Mesenchymal stem cell (in vitro differentiated cells and primary cell): ENCODE results near the gene KRT73.
A peak's percentile ranks its signal among the peaks of the same experiment; 100 is the strongest.

Experiments
- DNase-seq: peaks from one replicate; pipeline ENCODE4 v3.0.0-alpha.2; 2013
- H2AFZ ChIP-seq: one replicate; pipeline ENCODE4 v1.6.1; 2013; ENCODE audit warnings: low read depth, mild to moderate bottlenecking, control low read depth, inconsistent platforms, low read length, moderate library complexity
- H2AK5ac ChIP-seq: 2 replicates; pipeline ENCODE4 v1.6.1; 2013; ENCODE audit warnings: low read length, moderate library complexity, mild to moderate bottlenecking, inconsistent platforms; ENCODE audit not compliant: severe bottlenecking
- H2BK120ac ChIP-seq: one replicate; pipeline ENCODE4 v1.6.1; 2013; ENCODE audit warnings: low read depth, mild to moderate bottlenecking, inconsistent platforms, low read length, moderate library complexity
- H2BK12ac ChIP-seq, 2 experiments: one replicate each; pipeline ENCODE4 v1.6.1; 2013; ENCODE audit warnings: inconsistent platforms in 2 of 2, low read length in 2 of 2, mild to moderate bottlenecking in 2 of 2, moderate library complexity in 2 of 2, control low read depth in 1 of 2
- H2BK15ac ChIP-seq: one replicate; pipeline ENCODE4 v1.6.1; 2013; ENCODE audit warnings: mild to moderate bottlenecking, low read depth, inconsistent platforms; ENCODE audit not compliant: poor library complexity, severe bottlenecking
- H2BK5ac ChIP-seq: 2 replicates; pipeline ENCODE4 v1.6.1; 2013; ENCODE audit warnings: low read depth, mild to moderate bottlenecking, low read length, control low read depth, inconsistent platforms; ENCODE audit not compliant: poor library complexity, severe bottlenecking
- H3K14ac ChIP-seq, 2 experiments: one replicate each; pipeline ENCODE4 v1.6.1; 2013; ENCODE audit warnings: inconsistent platforms in 2 of 2, low read length in 2 of 2, control low read depth in 1 of 2, mild to moderate bottlenecking in 1 of 2, moderate library complexity in 1 of 2
- H3K18ac ChIP-seq, 2 experiments: one replicate each; pipeline ENCODE4 v1.6.1; 2013; ENCODE audit warnings: inconsistent platforms in 2 of 2, low read length in 2 of 2, control low read depth in 1 of 2, low read depth in 1 of 2, mild to moderate bottlenecking in 1 of 2
- H3K23ac ChIP-seq, 2 experiments: one replicate each; pipeline ENCODE4 v1.6.1; 2013; ENCODE audit warnings: inconsistent platforms in 2 of 2, low read length in 2 of 2, mild to moderate bottlenecking in 2 of 2, moderate library complexity in 2 of 2, control low read depth in 1 of 2
- H3K27ac ChIP-seq: 2 replicates; pipeline ENCODE4 v1.5.1; 2013; ENCODE audit warnings: mild to moderate bottlenecking, moderate library complexity, low read length, control low read depth, inconsistent platforms; ENCODE audit not compliant: poor library complexity, severe bottlenecking
- H3K27me3 ChIP-seq, 2 experiments: 2 replicates each; pipeline versions ENCODE4 v1.6.1 to v1.7.0; 2013; ENCODE audit warnings: low read length in 2 of 2, mild to moderate bottlenecking in 2 of 2, moderate library complexity in 2 of 2, control low read depth in 1 of 2, inconsistent platforms in 1 of 2; ENCODE audit not compliant: control insufficient read depth in 1 of 2, insufficient read depth in 1 of 2
- H3K36me3 ChIP-seq, 2 experiments: 2 replicates each; pipeline versions ENCODE4 v1.6.1 to v1.7.0; 2013; ENCODE audit warnings: low read length in 2 of 2, control low read depth in 1 of 2, inconsistent platforms in 1 of 2, low read depth in 1 of 2, mild to moderate bottlenecking in 1 of 2; ENCODE audit not compliant: insufficient read depth in 2 of 2, control insufficient read depth in 1 of 2
- H3K4ac ChIP-seq, 2 experiments: one replicate each; pipeline ENCODE4 v1.6.1; 2013; ENCODE audit warnings: inconsistent platforms in 2 of 2, low read length in 2 of 2, mild to moderate bottlenecking in 2 of 2, moderate library complexity in 2 of 2, control low read depth in 1 of 2, low read depth in 1 of 2
- H3K4me1 ChIP-seq: 2 replicates; pipeline ENCODE4 v1.6.1; 2013; ENCODE audit warnings: low read depth, low read length, control low read depth; ENCODE audit not compliant: control insufficient read depth, insufficient read depth
- H3K4me2 ChIP-seq: 2 replicates; pipeline ENCODE4 v1.6.1; 2013; ENCODE audit warnings: low read length, mild to moderate bottlenecking, inconsistent platforms; ENCODE audit not compliant: poor library complexity, severe bottlenecking
- H3K4me3 ChIP-seq, 2 experiments: 2 replicates each; pipeline versions ENCODE4 v1.5.1 to v1.7.0; 2013; ENCODE audit warnings: low read length in 2 of 2, mild to moderate bottlenecking in 2 of 2, control low read depth in 1 of 2, low read depth in 1 of 2; ENCODE audit not compliant: insufficient read depth in 1 of 2
- H3K79me1 ChIP-seq: replicated peaks from 2 replicates; pipeline ENCODE4 v1.6.1; 2013; ENCODE audit warnings: mild to moderate bottlenecking, control low read depth, low read length, inconsistent platforms; ENCODE audit not compliant: poor library complexity, severe bottlenecking
- H3K9ac ChIP-seq: 2 replicates; pipeline ENCODE4 v1.7.0; 2013; ENCODE audit warnings: mild to moderate bottlenecking, low read length, moderate library complexity
- H3K9me3 ChIP-seq: 2 replicates; pipeline ENCODE4 v1.7.0; 2013; ENCODE audit warnings: mild to moderate bottlenecking, low read length; ENCODE audit not compliant: control insufficient read depth
- H4K8ac ChIP-seq: one replicate; pipeline ENCODE4 v1.6.1; 2013; ENCODE audit warnings: inconsistent platforms, mild to moderate bottlenecking, low read length, moderate library complexity
- H4K91ac ChIP-seq: one replicate; pipeline ENCODE4 v1.6.1; 2013; ENCODE audit warnings: mild to moderate bottlenecking, low read length, inconsistent platforms
- WGBS: methylation state at CpG from one replicate; pipeline ENCODE4 v1.1.7; 2013; ENCODE audit warnings: mixed read lengths; 5-methylcytosine and 5-hydroxymethylcytosine counted together

The KRT73 gene

DNA sequence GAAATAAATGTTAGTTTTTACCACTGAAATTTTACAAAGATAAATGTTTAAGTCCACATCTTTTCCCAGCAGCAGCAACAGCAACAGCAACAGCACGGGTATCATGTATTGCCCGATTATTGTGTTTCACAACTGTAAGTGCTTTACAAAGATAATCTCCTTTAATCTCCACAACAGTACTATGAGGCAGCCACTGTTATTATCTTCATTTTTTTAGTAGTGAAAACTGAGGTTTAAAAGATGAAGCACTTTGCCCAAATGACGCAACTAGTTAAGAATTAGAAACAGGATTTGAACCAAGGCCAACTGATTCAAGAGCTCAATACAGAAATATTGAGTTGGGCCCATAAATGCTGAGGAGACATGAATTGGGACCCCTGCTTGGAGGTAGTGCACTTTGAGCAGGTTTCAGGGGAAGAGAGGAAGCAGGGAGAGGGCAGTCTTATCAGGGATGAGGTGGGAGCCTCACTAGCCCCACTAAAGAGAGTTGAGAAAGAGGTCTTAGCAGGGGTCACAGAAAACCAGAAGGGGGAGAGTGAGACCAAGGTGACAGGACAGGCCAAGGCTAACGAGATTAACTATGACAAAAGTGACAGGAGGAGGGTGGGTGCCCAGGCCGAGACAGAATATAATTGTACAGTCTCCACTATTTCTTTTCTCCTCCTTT lies 18.4 kb upstream of the KRT73 start:
- WGBS, result 70% methylated on average over 5 of the region's 5 CpGs
- no peak overlapping the region for H2BK15ac ChIP-seq

DNA sequence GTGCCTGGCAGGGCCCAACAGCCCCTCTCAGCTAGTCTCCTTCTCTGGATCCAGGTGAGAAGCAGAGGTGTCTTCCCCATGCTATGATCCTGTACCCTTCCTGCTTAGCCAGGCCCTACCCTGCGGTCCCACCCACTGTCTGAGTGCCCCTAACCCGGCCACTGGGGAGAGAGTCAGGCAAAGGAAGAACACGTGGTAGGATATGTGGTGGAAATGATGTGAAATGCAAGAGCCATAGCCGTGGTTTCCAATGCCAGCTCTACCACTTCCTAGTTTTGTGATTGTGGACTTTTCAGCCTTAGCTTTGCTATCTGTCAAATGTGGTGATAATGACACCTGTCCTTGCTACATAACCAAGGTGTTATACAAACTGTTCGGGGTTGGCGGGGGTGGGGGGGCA lies 17.8 kb upstream of the KRT73 start:
- Histone ChIP-seq H2BK15ac (no peak overlapping the region), H3K4me2 (no peak overlapping the region), H3K9me3 (no peaks in the 10 kb centered on the region), H3K36me3 (no peaks in the 10 kb centered on the region), H3K27ac (no peak overlapping the region), H3K18ac (no peak overlapping the region), H4K8ac (no peak overlapping the region), H2BK120ac (no peak overlapping the region), H3K27me3 (peaks cover 14 to 70% of the 10 kb centered on the region in 2 experiments), H3K23ac (no peak overlapping the region), H3K79me1 (no peaks in the 10 kb centered on the region), H2AFZ (no peak overlapping the region), H3K4me3 (no peak overlapping the region), H3K9ac (no peak overlapping the region), H3K14ac (no peak overlapping the region), H2BK12ac (no peak overlapping the region), H3K4me1 (no peaks in the 10 kb centered on the region), H4K91ac (no peak overlapping the region), H2AK5ac (no peak overlapping the region), H3K4ac (no peak overlapping the region), H2BK5ac (no peak overlapping the region)
- WGBS, result 73% methylated on average over 4 of the region's 6 CpGs
- DNase-seq, result no peak

More for the DNA sequence above, 18.4 kb upstream of the KRT73 start:
- peak overlapping the region in 1 of 2 experiments; percentile 64 for H3K23ac ChIP-seq
- H3K14ac ChIP-seq, result no peak overlapping the region
- H2AFZ ChIP-seq, result no peak overlapping the region
- H3K9me3 ChIP-seq, result no peaks in the 10 kb centered on the region
- no peak overlapping the region for H3K4me3 ChIP-seq
- DNase-seq, result no peak
- no peak overlapping the region for H2BK12ac ChIP-seq
- H3K9ac ChIP-seq, result no peak overlapping the region
- H3K18ac ChIP-seq, result no peak overlapping the region
- H2BK5ac ChIP-seq, result no peak overlapping the region
- H4K91ac ChIP-seq, result no peak overlapping the region
- no peaks in the 10 kb centered on the region for H3K4me1 ChIP-seq
- no peak overlapping the region for H2BK120ac ChIP-seq
- H3K79me1 ChIP-seq, result no peaks in the 10 kb centered on the region
- no peak overlapping the region for H4K8ac ChIP-seq
- no peak overlapping the region for H3K27ac ChIP-seq
- no peak overlapping the region for H3K4me2 ChIP-seq
- H2AK5ac ChIP-seq, result no peak overlapping the region
- no peak overlapping the region for H3K4ac ChIP-seq
- no peaks in the 10 kb centered on the region for H3K36me3 ChIP-seq
- peaks cover 19 to 70% of the 10 kb centered on the region in 2 experiments for H3K27me3 ChIP-seq

GRCh38 chr12:52634266-52635056 lies 16.1 kb upstream of the KRT73 start:
- no peaks in the 10 kb centered on the region for H3K9me3 ChIP-seq
- H3K4me2 ChIP-seq, result no peak overlapping the region
- no peak overlapping the region for H2BK15ac ChIP-seq
- no peak overlapping the region for H4K91ac ChIP-seq
- no peaks in the 10 kb centered on the region for H3K36me3 ChIP-seq
- no peaks in the 10 kb centered on the region for H3K4me1 ChIP-seq
- H4K8ac ChIP-seq, result no peak overlapping the region
- H3K79me1 ChIP-seq, result no peaks in the 10 kb centered on the region
- no peak overlapping the region for H2BK5ac ChIP-seq
- 70% methylated on average over 5 of the region's 7 CpGs for WGBS
- H3K27ac ChIP-seq, result no peak overlapping the region
- H3K18ac ChIP-seq, result no peak overlapping the region
- H3K27me3 ChIP-seq, result peaks cover 13 to 75% of the 10 kb centered on the region in 2 experiments
- H2AFZ ChIP-seq, result no peak overlapping the region
- no peak for DNase-seq
- no peak overlapping the region for H2BK12ac ChIP-seq
- H3K9ac ChIP-seq, result no peak overlapping the region
- no peak overlapping the region for H3K23ac ChIP-seq
- no peak overlapping the region for H3K14ac ChIP-seq
- H3K4me3 ChIP-seq, result no peak overlapping the region
- H2BK120ac ChIP-seq, result no peak overlapping the region
- no peak overlapping the region for H2AK5ac ChIP-seq
- H3K4ac ChIP-seq, result no peak overlapping the region

DNA sequence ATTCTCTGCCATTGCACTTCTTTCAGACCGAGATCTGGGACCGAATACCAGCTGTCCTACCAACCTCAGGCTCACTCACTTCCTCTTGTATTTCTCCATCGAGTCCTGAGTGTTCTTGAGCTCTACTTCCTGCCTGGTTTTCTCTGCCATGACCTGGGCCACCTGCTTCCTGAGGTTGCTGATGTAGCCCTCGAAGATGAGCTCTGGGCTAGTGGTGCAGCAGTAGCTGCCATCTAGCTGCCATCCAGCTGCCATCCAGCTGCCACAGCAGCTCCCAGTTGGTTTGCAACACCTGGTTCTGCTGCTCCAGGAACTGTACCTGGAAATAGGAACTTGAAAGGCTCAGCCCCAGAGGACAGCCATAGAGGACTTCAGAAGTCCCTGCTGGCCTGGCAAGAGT lies 15.0 kb upstream of the KRT73 start:
- Histone ChIP-seq H2BK5ac (no peak overlapping the region), H3K9me3 (no peaks in the 10 kb centered on the region), H3K4ac (no peak overlapping the region), H2BK12ac (no peak overlapping the region), H2AK5ac (no peak overlapping the region), H2BK120ac (no peak overlapping the region), H4K91ac (no peak overlapping the region), H2BK15ac (no peak overlapping the region), H3K79me1 (no peaks in the 10 kb centered on the region), H3K4me2 (no peak overlapping the region), H3K18ac (no peak overlapping the region), H3K14ac (no peak overlapping the region), H3K4me1 (no peaks in the 10 kb centered on the region), H3K9ac (no peak overlapping the region), H3K4me3 (no peak overlapping the region), H3K27ac (no peak overlapping the region), H2AFZ (no peak overlapping the region), H3K36me3 (no peaks in the 10 kb centered on the region), H3K27me3 (peaks cover 20 to 77% of the 10 kb centered on the region in 2 experiments), H3K23ac (no peak overlapping the region), H4K8ac (no peak overlapping the region)
- no peak for DNase-seq
- WGBS, result 57% methylated on average over 4 of the region's 4 CpGs
